TTC549 (cell line): ENCODE measurements around the gene FAM219A.
"Not testable (repeated sequence)": the region's sequence is repeated elsewhere in the genome, so short reads cannot be mapped to it uniquely, and the experiment has no call there.

ENCODE experiments used
- FAIRE-seq: peaks from 2 replicates; lab custom pipeline; 2012; peaks lifted over from hg19 to GRCh38; lab: Jason Lieb, UNC

Gene FAM219A

GRCh38 chr9:34375901-34376595, 82.3 kb downstream of the FAM219A start:
- no peak for FAIRE-seq

- no peak for FAIRE-seq
Observed at GRCh38 chr9:34374905-34375552, 83.3 kb downstream of the FAM219A start.

- FAIRE-seq, result no peak
Observed at GRCh38 chr9:34374339-34374738, 84.0 kb downstream of the FAM219A start.

GRCh38 chr9:34373749-34374148, 84.6 kb downstream of the FAM219A start:
- FAIRE-seq, result no peak

DNA sequence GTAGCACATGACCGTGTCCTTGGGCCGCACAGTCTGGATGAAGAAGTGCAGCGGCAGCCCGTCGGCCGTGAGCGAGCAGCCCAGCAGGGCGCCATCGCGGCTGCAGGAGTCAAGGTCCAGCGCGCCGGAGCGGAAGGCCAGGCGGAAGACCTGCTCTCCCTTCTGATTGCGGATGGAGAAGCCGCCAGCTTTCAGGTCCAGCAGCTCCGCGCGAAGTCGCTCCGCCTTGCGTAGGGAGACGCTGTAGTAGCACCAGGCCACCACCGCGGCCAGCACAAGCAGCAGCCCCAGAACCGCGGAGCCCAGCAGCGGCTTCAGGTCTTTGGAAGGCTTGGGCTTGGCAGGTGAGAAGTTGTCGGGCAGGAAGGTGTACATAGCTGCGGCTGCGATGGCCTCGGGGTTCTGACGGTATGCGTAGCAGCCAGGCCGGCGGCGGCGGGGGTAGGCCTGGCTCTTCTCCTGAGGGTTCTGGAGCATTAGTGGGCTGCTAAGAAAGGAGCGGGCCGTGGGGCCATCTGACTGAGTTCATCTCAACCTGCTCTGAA, 85.8 kb downstream of the FAM219A start:
- FAIRE-seq, result no peak

DNA sequence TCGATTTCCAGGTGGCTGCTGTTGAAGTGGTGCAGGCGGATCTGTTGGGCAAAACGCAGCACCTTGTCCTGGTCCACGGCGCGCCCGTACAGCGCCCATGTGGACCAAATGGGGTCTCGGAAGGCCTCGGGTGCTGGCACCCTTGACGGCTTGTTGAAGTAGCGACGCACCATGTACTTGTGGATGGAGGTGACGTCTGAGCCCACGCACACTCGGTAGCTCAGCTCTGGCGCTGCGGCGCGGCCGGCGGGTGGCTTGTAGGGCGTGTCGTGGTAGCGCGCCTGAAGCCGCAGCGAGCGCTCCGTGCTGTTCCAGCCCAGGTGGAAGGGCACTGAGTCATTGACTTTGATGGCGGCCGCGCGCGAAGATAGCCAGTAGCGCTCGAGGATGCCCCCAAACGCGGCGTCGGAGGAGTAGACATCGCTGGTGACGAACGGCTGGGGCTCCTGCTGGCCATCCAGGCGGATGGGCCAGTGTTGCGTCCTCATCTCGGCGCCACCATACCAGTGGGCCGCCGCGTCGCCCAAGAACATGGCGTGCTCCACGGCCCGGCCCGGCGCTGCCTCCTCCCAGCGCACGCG, 86.4 kb downstream of the FAM219A start:
- FAIRE-seq, result no peak

GRCh38 chr9:34370970-34371880, 87.1 kb downstream of the FAM219A start:
- FAIRE-seq, result no peak

DNA sequence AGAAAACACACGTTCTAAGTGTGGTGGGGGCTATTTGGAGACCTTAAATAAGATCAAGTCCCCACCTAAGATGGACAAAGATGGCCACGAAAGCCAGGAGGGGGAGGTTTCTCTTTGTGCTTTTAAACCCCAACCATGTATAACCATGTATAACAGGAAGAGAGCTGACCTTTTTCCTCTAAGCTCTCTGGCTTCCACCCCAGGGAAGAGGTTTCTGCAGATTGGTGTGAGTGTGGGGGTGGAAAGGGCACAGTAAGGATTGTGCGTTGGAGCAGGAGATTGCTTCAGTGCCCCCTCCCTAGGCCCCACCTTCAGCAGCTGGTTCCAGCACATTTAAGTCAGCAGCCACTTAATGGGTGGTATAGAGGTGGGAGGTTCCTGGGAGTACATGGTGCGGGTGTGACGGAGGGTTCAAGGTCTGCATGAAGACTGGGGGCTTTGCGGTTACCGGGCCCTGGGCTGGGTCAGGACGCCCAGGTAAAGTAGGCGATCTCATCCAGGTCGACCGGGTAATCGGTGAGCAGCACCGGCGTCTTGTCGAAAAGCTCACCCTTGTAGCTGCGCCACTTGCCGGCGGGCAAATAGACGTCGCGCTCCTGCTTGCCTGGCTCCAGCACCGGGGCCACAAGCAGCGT, 87.9 kb downstream of the FAM219A start:
- no peak for FAIRE-seq

GRCh38 chr9:34369636-34370035, 88.7 kb downstream of the FAM219A start:
- no peak for FAIRE-seq

DNA sequence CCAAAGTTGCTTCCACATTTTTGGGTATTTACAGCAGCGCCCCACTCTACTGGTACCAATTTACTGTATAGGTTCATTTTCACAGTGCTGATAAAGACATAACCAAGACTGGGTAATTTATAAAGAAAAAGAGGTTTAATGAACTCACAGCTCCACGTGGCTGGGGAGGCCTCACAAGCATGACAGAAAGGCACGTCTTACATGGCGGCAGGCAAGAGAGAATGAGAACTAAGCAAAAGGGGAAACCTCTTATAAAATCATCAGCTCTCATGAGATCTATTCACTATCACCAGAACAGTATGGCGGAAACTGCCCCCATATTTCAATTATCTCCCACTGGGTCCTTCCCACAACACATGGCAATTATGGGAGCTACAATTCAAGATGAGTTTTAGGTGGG, 89.6 kb downstream of the FAM219A start:
- not testable (repeated sequence) for FAIRE-seq

DNA sequence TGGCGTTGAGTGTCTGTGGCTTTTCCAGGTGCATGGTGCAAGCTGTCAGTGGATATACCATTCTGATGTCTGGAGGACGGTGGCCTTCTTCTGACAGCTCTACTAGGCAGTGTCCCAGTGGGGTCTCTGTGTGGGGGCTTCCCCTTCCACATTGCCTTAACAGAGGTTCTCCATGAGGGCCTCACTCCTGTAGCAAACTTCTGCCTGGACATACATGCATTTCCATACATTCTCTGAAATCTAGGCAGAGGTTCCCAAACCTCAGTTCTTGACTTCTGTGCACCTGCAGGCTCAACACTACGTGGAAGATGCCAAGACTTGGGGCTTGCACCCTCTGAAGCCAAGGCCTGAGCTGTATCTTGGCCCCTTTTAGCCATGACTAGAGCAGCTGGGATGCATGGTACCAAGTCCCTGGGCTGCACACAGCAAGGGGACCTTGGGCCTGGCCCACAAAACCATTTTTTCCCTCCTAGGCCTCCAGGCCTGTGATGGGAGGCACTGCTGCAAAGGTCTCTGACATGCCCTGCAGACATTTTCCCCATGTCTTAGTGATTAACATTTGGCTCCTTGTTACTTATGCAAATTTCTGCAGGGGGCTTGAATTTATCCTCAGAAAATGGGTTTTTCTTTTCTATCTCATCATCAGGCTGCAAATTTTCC, 90.5 kb downstream of the FAM219A start:
- not testable (repeated sequence) for FAIRE-seq

GRCh38 chr9:34366365-34366764, 92.0 kb downstream of the FAM219A start:
- FAIRE-seq, result no peak

DNA sequence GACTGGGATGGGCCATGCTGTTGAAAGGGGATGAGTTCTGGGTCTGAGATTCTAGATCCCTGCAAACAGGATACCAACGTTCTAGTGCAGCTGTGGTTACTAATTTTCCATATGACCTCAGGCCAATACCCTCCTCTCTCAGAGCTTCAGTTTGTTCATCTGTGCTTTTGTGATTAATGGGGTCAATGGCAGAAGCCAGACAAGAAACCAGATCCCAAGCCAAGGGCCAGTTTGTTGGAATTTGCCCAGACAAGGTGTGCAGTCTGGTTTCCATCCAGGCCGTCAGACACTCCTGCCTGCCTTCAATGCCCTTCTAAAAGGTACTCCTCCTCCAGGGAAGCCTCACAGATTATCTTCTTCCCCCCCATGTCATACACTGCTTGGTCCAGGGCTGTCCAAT, 93.1 kb downstream of the FAM219A start:
- no peak for FAIRE-seq

- no peak for FAIRE-seq
Observed at GRCh38 chr9:34363619-34364351, 94.6 kb downstream of the FAM219A start.

DNA sequence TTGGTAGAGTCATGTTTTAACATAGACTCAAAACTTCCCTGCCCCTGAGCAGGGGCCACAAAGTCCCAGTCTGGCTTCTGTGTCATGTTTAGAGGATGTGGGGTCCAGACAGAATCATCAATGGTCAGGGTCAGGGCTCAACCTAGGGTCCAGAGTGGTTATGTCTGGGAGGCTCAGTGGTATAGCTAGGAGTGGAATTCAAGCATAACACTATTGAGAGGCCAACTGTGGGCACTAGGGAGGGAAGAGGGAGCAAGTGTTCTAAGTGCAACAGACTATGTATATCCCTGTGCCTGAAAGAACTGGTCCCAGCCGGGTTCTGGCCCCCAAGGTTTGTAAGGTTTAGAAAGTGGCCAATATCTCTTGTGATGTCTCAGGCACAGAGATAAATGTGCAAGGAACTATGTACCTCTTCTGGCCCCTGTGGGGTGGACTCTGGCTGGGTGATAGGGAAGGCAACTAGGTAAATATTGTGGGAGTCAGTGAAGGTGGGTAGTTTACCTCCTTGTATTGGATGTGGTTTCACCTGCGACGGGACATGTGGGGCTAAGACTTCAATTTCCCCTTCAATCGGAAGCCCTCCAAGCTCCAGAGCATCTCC, 95.7 kb downstream of the FAM219A start:
- no peak for FAIRE-seq

DNA sequence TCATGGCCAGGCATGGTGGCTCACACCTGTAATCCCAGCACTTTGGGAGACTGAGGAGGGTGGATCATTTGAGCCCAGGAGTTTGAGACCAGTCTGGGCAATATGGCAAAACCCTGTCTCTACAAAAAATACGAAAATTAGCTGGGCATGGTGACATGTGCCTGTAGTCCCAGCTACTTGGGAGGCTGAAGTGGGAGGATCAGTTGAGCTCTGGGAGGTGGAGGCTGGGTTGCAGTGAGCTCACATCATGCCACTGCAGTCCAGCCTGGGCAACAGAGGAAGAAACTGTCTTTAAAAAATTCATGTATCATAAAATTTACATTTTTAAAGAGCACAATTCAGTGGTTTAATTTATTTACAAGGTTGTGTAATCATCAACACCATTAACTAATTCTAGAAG, 105.4 kb downstream of the FAM219A start:
- FAIRE-seq, result not testable (repeated sequence)

GRCh38 chr9:34352122-34352652, 106.2 kb downstream of the FAM219A start:
- FAIRE-seq, result not testable (repeated sequence)

DNA sequence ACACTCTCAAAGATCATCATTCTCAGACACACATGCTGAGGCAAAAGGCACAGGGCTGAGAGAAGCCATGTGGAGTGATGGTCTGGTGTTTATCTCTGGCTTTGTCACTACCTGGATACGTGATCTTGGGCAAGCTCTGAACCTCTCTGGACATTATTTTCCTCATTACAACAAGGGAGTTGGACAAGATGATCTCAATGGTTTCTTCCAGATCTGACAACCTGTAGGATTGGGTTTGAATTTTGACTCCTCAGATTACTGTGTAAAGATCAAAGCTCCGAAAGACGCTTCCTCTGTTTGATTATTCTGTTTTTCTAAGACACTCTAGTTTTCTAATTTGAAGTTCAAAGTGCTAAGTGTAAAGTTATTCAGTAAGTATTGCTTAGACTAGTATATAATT, 109.0 kb downstream of the FAM219A start:
- no peak for FAIRE-seq
